GM18499 (cell line): ENCODE data around the gene DNAJA1.
"Not testable (repeated sequence)": the region's sequence is repeated elsewhere in the genome, so short reads cannot be mapped to it uniquely, and the experiment has no call there.

ENCODE experiments used
- ATAC-seq: cut with Tn5 transposase; IDR thresholded peaks from one replicate; pipeline ENCODE4 v1.9.1; 2021; ENCODE audit warnings: moderate number of reproducible peaks; ENCODE audit not compliant: insufficient read depth, unreplicated experiment

Gene DNAJA1

DNA sequence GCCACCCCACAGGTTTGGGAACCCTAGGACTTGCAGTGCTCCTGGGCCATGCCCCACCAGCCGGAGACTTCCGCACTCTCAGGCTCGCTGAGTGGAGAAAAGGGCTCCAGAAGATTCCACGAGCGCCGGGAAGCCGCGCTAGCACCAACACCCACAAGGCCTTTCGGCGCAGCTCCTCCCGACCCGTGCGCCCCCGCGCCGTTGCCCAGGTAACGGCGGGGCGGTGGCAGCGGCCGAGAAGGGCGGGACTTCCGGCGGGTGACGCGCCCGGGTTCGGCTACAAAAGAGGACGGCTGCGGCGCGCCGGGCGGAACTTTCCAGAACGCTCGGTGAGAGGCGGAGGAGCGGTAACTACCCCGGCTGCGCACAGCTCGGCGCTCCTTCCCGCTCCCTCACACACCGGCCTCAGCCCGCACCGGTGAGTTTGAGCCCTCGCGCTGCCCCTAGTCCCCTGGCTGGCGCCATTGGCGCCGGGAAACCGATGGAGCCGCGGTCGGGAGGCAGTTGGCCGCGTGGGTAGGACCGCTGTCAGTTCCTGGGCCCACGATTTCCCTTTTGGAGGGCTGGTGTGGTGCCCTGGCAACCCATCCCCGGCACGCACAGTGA is at the start of gene DNAJA1:
Gene DNAJA1, plus strand, starts transcription at position 308 of the 606 bp plus-strand sequence. CDS start 1,212 bp downstream, outside the sequence.
- peak; percentile 83 for ATAC-seq

DNA sequence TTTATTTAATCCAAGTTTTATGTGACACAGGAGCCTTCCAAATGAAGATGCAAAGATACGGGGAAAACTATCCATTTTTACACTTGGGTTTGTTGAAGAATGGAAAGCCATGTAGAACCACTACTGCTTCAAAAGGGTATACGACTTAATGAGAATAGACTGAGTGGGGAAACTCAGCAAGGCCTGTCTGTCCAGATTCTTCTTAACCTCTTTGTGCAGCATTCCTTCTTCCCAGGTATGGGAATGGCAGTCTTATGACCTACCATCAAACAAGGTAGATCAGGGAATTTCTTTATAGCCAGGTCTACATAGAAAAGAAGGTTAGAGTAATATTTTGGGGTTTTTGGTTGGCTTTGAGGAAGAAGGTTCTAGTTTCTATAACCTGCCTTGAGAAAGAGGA is 47.0 kb upstream of the DNAJA1 start:
- no peak for ATAC-seq

DNA sequence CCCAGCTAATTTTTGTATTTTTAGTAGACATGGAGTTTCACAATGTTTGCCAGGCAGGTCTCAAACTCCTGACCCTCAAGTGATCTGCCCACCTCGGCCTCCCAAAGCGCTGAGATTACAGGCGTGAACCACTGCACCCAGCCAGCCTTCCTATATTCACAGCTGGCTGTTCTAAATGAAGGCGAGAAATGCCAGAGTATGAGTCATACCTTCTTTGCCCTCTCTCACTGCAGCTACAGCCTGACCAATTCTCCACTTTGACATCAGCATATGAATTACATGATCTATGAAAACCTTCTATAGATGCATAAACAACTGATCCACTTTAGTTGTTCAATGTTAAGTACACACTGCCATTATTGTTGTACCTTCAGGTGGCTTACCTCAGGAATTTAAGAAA is 38.1 kb upstream of the DNAJA1 start:
- no peak for ATAC-seq

DNA sequence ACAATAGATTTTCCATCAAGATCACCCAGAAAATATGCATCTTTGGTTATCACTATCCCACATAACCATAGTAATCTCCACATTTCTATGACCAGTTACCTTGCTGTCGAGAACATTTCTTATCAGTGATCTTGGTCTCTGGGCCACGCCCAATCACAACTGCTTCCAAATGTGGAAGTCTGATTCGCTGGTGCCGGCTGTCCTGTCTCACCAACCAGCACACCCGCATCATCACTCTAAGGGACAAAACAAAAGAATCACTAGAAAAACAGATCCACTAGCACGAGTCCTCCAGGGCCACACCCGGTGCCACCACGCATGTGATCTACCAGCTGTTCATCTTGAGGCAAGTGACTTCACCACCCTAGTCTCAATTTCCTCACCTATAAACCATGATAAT is 35.4 kb upstream of the DNAJA1 start:
- ATAC-seq = no peak

DNA sequence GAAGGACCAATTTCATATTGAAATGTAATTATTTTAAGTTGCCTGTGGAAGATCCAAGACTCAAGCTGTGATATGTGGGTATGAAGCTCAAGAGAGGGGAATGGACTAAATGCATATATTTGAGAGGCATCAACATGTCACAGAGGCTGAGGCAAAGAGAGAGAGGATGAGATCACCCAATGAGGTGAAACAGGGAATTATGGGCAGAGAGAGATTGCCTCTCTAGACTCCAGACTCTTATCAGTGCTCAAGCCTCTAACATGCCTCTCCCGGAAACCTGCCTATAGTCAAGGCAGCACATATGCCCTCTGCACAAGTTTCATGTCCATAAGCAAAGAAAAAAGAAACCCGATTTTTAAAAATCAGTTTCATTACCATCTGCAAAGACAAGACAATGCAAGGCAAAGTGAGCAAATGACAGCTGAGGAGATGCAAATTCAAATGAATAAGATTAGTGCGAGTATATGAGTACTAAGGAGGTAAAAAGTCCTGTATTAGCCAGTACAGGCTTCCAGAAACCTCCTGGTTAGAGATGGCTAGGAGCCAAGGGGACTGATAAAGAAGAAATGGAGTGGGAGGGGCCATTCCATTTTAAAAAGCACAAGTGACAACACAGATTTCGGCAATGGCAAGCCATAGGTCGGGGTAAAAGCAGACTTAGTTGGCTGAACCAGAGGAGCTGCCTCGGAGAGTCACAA is 33.0 kb upstream of the DNAJA1 start:
- no peak for ATAC-seq

DNA sequence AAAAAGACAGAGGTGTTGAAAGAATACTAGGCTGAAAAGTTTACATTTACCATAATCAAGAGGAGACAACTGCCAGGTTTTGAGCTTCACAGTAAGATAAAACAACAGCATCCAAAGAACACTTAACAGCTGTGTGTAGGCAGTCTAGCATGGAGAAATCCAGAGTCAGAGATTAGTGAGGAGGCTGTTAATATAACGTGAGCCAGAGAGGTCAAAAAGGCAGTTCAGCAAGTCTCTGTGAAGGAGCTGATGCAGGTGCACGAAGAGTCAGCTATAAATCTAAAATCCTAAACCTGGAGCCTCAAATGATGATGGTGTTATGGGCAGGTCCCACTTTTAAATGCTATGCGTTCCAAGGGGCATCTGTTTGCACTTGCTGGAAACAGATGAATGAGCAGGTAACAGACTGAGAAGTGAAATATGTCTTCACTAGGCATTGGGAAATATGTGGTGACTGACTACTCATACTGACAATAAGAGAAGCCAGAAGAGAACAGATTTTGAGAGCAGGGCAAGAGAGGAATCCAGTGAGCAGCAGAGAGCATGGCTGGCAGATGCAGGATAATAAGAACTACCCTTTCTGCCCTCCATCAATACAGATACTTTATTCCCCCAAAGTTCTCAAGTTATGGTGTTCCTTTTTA is 32.4 kb upstream of the DNAJA1 start:
- ATAC-seq = no peak

DNA sequence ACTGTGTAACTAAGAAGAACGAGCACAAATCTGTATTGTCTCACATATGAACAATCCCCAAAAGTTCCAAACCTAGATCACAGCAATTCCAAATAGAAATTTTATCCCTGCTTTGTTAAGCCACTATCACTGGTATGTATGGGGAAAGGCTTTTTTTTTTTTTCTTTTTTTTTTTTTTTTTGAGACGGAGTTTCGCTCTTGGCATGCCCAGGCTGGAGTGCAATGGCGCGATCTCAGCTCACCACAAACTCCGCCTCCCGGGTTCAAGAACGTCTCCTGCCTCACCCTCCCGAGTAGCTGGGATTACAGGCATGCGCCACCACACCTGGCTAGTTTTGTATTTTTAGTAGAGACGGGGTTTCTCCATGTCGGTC is 24.4 kb upstream of the DNAJA1 start:
- not testable (repeated sequence) for ATAC-seq

DNA sequence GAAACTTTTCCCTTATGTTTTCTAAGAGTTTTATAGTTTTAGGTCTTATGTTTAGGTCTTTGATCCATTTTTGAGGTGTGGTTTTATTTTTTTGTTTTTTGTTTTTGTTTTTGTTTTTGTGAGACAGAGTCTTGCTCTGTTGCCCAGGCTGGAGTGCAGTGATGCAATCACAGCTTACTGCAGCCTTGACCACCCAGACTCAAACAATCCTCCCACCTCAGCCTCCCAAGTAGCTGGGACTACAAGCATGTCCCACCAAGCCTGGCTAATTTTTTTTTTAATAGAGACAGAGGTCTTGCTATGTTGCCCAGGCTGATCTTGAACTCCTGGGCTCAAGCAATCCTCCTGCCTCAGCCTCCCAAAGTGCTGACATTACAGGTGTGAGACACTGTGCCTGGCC is 19.7 kb upstream of the DNAJA1 start:
- ATAC-seq = not testable (repeated sequence)

DNA sequence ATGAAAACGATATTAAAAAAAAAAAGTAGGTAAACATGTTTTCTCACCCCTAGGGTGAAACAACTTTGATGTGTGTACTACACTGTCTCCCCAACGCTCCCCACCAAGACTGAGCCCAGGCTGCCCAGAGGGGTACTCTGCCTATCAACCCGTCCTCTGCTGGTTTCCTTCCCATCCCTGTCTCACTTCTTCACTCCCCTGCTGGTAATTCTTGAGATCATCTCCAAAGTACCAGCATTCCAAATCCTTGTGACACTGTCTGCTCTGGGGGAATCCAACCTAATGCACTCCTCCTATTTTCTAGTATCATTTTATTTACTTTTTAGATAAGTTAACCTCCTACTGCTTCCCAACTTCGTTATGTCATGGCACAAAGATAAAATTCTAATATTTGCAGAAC is 17.3 kb upstream of the DNAJA1 start:
- no peak for ATAC-seq

DNA sequence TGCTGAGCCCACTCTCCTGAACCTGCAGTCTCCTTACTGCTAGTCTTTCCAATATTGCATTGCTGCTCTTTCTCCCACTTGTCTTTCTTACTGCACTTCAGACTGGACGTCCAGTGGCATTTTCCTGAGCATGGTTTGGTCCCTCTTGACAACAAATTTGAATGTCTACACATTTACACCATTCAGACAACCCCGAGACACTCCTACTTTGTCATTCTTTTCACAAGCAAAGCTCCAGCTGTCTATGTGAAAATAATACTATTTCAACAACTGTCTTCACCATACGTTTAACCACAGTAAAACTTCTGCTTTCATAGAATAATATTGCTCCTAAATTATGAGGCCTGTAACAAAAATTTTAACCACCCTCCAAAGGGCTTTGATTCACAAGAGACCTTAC is 13.2 kb upstream of the DNAJA1 start:
- ATAC-seq = no peak

DNA sequence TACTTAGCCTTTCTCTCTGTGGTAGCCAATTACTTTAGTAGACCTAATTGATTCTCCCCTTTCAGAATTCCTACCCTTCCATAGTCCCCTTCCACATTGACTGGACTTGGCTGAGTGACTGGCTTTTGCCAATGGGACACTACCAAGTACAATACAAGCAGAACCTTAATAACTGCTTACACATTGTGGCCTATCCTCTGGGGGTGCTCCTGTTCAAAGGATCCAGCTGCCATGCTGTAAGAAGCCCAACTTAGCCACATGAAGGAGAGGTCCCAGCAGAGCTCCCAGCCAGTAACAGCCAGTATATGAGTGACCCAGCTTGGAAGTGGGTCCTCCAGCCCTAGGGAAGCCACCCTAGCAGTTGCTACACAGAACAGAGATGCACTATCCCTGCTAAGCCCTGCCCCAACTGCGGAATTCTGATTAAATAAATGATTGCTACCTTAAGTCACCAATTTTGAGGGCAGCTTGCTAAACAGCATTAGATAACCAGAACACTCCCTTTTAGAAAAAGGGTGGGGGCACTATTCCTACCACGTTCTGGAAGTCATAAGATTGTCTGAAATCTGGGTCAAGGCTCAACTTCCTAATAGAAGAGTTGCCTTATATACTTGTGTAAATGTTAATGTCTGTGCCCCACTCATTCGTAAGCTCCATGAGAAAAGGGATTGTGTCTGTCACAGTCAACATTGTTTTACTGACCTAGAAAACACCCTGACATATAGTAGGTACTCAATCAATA is 12.6 kb upstream of the DNAJA1 start:
- ATAC-seq = no peak

DNA sequence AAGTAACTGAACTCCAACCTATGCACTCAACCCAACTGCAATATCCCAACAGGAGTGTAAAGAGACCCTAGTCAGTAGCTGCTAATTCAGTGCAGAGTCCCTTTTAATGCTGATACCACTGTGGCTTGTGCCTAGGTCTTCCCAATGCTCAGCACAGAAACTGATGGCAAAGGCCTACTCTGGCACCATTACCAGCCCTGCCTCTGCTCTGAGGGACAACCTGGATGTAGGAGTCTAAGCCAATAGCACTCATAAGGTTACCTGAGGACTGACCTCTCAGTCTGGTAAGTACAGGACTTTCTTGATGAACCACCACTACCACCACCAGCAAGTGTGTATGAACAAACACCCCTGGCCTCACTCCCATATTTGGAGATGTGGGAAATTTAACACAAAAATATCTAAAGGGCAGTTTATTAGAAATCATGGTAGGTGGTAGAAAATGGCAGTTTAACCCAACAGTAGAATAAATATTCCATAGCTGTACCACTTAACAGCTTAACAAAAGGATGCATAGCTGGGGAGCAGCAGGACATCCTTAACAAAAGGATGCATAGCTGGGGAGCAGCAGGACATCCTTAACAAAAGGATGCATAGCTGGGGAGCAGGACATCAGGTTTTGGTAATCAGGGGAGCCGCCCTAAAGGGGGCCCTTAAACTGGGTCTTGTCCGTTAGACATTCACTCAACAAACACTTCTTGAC is 11.0 kb upstream of the DNAJA1 start:
- ATAC-seq = no peak

DNA sequence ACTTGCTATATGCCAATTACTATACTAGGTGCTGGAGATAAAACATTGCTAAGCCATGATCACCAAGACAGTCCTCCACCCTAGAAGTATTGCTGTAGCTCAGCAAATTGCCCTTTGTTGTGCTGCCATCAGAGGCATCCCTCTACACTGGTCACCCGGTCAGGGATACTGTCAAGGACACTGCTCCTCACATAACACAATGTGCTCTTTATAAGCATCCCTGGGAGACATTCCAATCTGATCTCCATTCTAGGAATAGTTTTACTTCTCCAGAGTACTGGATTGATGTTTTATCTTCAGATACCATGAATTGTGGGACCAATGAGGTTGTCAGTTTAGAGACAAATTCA is 10.4 kb upstream of the DNAJA1 start:
- no peak for ATAC-seq

DNA sequence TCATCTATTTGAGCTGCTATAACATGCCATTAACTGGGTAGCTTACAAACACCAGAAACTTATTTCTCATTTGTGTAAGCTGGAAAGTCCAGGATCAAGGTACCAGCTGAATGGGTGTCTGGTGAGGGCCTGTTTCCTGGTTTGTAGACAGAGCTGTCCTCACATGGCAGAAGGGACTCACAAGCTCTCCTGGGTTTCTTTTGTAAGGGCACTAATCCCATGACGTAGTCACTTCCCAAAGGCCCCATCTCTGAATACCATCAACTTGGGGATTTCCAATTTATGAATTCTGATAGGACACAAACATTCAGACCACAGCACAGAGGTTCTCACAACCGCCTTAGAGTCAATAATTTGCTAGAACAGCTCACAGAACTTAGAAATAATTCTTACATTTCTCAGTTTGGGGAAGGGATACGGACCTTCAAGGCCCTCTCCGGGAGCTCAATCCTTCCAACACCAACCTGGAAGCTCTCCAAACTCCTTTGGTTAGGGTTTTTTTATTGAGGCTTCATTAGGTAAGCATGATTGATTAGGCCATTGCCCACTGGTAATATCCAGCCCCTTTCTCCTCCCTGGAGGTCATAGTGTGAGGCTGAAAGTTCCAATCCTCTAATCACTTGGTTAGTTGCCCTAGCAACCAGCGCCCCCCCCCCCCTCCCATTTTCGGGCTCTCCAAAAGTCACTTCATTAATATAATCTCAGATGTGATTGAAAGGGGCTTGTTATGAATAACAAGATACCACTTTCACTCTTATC is 7.6 kb upstream of the DNAJA1 start:
- no peak for ATAC-seq

DNA sequence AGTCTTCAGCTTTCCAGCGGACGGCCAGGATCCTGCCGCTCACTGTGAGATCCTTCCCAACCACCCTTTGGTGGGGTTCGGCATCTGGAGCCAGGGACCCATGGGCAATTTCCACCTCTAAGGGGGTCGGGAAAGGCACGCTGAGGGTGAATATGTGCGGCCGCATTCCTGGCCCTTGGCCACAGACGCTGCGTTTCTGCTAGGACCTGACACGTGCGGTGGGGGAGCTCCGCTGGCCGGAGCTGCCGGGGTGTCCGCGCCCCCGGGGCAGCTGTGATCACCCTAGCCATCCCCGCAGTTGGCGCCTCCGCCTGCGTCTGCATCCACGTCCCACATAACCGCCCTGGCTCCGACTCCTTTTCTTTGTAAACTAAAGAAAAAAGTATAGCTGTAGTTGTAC is 5.3 kb upstream of the DNAJA1 start:
- ATAC-seq = no peak

DNA sequence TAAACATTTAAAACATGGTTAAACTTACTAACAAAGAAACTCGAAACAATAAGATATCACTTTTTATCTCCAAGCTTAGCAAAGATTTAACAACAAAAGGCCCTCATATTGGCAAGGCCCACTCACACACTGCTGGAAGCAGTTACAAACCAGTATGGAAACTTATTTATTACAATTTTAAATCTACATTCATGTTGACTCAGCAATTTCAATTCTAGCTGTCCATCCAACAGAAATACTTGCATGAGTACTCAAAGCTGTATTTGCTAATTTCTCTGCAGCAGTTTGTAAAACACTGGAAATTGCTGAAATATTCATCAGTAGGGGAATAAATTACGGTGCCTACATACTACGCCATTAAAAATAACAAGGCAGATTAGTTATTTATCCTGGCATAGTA is 2.8 kb upstream of the DNAJA1 start:
- no peak for ATAC-seq

DNA sequence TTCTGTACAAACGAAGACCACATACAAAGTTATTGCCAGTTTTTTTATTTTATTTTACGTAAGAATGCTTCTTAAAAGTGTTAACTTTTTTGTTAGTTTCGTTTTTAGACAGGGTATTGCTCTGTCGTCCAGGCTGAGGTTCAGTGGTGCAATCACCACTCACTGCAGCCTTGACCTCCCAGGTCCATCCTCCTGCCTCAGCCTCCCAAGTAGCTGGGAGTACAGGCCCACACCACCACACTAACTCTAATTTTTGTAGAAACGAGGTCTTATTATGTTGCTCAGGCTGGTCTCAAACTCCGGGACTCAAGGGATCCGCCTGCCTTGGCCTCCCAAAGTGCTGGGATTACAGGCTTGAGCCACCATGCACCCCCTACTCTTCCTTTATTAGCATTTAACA is 2.3 kb upstream of the DNAJA1 start:
- no peak for ATAC-seq

DNA sequence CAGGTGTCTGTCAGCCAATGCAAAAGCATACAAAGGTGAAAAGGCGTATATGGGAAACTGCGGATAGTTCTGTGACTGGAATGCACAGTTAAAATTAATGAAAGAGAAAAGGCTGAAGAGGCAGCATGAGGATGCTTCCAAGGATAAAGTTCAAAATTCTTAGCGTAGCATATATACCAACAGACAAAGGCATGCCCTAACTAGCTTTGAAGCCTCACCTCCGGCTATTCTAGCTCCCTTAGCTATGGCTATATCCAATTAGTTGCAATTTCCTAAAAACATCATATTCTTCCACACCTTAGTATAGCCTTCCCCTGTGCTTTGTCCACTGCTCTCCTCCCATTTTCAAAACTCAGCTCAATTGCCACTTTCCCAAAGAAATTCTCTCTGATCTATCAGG is 1.4 kb upstream of the DNAJA1 start:
- no peak for ATAC-seq

DNA sequence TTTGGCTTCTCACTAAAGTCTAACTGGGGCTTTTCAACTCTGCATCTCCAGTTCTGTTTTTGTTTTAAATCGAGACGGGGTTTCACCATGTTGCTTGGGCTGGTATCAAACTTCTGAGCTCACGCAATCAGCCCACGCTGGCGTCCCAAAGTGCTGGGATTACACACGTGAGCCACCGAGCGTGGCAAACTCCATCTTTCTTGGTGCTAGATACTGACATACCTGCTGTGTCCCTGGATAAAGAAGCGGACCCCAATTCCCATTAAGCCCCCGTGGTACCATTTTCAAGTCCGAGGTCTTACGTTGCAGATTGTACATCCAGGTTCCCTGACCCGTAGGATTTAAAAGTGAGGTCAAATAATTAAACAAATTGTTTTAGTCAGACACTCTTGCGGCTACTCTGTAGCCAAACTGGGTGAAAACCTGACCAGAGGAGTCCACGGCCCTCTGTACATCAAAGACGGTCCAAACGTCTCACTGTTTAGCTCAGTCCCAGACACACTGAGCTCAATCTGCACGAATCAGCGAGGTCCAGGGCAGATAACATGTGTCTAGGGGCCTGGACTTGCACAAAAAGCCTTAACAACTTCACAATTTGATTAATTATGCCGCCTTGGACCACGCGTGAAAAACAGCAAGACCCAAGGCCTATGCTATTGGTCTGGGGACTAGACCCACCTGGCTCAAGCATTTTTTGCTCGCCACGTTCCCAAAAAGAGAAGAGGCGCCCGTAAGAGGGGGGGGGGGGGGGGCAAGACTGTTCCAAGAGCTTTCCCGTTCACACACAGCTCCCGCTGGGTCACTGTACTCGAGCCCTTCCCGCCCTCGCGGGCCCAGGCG is 727 bp upstream of the DNAJA1 start:
- no peak for ATAC-seq
